Activated CD4-positive, alpha-beta T cell treated with anti-CD3 and anti-CD28 coated beads, Interleukin-2, amount 50 U/mL, for 48 hours (primary cell): Measurements from ENCODE around the gene SASH1.

Experiments
- DNase-seq, 2 experiments: peaks; one replicate each; pipeline ENCODE4 v3.0.0-alpha.2; 2020

The SASH1 gene

GRCh38 chr6:148406579-148407371 lies 64.1 kb downstream of the SASH1 start:
- DNase-seq: no peak

DNA sequence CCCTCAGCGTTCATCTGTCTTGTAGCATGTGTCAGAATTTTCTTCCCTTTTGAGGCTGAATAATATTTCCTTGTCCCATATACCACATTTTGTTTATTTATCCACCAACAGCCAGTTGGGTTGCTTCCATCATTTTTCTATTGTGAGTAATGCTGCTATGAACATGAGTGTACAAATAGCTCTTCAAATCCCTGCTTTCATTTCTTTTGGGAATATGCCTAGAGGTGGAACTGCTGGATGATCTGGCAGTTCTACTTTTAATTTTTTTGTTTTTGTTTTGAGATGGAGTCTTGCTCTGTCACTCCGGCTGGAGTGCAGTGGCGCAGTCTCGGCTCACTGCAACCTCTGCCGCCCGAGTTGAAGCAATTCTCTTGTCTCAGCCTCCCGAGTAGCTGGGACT lies 64.7 kb downstream of the SASH1 start:
- DNase-seq: no peak

- no peak for DNase-seq
Observed at GRCh38 chr6:148413321-148414091, 70.9 kb downstream of the SASH1 start.

DNA sequence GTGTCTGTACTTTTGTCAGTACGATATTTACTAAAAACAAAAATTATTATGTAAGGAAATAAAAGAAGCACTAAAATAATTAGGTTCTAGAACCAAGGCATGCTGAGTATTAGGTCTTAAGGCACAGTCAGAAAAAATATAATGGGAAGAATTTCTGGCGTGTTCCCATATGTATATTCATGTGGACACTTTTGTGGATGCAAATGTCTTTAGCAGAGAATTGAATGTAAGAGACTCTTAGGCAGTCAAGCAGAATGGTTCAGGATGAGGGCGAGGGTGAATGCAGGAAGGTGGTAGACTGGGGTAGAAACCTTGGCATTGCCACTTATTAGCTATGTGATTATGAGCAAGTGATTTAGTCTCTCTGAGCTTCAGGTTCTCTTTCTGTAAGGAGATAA lies 71.5 kb downstream of the SASH1 start:
- DNase-seq: no peak

DNA sequence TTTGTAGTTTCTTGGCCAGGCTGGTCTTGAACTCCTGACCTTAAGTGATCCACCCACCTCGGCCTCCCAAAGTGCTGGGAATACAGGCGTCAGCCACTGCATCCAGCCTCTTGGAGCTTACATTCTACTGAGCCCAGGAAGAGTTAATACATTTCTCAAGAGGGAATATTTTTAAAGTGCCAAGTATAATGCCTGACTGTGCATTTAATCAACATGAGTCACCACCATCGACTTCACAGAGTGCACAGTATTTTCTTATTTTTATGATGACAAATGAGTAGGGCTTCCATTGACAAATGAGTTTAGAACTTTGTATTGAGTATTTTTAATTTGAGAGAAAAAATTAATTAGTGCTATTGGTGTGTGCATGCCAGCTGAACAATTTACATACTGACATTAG lies 72.2 kb downstream of the SASH1 start:
- DNase-seq: no peak

GRCh38 chr6:148415511-148416260 lies 73.0 kb downstream of the SASH1 start:
- no peak for DNase-seq

GRCh38 chr6:148416330-148416965 lies 73.8 kb downstream of the SASH1 start:
- no peak for DNase-seq

DNA sequence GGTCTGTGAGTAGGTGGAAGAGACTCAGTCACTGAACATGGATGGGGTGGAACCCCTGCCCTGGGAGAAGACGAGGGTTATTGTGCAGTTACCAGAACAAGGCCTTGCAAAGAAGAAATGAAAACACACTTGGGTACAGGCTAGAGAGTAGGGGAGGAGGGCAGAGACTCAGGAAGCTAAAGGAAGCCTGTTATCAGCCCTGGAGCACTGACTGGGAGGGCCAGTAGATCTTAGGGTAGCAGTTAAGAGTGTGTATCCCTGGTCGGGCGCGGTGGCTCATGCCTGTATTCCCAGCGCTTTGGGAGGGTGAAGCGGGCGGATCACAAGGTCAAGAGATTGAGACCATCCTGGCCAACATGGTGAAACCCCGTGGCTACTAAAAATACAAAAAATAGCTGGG lies 74.4 kb downstream of the SASH1 start:
- no peak for DNase-seq

GRCh38 chr6:148419430-148419829 lies 76.8 kb downstream of the SASH1 start:
- no peak for DNase-seq

- DNase-seq: no peak
Observed at GRCh38 chr6:148422085-148422484, 79.4 kb downstream of the SASH1 start.

- DNase-seq: no peak
Observed at GRCh38 chr6:148423133-148423532, 80.5 kb downstream of the SASH1 start.

- DNase-seq: no peak
Observed at GRCh38 chr6:148423601-148424270, 81.1 kb downstream of the SASH1 start.

DNA sequence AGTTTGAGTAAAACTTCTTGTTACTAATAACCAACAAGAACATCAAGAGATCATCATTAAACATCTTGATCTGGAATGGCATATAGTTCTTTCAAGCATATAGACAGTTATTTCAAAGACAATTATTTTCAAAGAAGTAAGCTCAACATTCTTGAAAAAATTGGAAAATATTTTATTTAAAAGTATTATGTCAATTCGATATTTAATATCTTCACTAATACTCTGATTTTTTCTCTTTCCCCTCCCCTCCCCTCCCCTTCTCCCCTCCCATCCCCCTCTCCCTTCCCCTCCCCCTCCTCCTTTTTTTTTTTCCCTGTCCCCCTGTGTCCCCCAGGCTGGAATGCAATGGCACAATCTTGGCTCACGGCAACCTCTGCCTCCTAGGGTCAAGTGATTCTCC lies 82.8 kb downstream of the SASH1 start:
- DNase-seq: no peak

DNA sequence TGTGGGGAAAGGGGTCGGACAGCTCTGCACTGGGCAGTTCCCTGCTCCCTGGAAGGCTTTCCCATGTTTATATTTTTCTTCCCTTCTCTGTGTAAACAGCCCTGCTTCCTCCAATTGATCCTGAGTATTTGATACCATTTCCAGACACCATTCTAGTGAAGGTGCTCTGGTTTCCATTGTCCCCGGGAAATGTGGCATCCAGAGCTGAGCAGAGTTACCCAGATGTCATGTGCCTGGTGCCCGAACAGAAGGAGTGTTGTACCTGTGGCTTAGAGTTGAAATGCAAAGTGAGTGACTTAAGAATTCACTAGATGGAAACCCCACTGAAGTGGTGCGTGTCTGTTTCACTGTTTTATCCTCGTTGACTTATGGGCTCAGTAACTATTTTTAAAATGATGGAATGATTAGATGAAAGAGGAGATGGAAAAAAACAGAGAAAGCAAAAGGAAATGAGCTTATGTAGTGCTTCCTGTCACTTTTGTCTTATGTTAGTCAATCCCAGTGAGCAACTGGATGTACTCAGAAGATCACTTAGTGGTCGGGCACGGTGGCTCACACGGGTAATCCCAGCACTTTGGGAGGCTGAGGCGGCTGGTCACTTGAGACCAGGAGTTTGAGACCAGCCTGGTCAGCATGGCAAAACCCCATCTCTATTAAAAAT lies 83.8 kb downstream of the SASH1 start:
- DNase-seq: no peak

- no peak for DNase-seq
Observed at GRCh38 chr6:148427333-148427732, 84.7 kb downstream of the SASH1 start.

DNA sequence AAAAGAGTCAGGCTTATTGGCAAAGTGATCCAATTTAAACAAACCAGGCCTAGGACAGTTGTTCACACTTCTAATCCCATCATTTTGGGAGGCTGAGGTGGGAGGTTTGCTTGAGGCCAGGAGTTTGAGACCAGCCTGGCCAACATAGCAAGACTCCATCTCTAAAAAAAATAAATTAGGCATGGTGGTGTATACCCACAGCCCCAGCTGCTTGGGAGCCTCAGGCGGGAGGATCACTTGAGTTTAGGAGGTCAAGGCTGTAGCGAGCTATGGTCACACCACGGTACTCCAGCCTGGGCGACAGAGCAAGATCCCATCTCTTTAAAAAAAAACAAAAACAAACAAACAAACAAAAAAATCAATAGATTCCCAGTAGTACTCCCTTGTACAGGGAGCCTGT lies 86.8 kb downstream of the SASH1 start:
- no peak for DNase-seq

GRCh38 chr6:148430897-148431296 lies 88.3 kb downstream of the SASH1 start:
- DNase-seq: no peak

GRCh38 chr6:148431413-148431812 lies 88.8 kb downstream of the SASH1 start:
- DNase-seq: no peak

DNA sequence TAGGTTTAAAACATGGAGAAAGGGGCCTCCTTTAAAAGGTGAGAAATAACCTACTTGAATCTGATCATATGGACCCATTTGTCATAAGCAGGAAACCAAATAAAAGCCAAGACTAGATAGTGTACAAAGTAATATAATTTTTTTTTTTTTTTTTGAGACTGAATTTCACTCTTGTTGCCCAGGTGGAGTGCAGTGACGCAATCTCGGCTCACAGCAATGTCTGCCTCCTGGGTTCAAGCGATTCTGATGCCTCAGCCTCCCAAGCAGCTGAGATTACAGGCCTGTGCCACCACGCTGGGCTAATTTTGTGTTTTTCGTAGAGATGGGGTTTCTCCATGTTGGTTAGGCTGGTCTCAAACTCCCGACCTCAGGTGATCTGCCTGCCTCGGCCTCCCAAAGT lies 89.2 kb downstream of the SASH1 start:
- DNase-seq: no peak

DNA sequence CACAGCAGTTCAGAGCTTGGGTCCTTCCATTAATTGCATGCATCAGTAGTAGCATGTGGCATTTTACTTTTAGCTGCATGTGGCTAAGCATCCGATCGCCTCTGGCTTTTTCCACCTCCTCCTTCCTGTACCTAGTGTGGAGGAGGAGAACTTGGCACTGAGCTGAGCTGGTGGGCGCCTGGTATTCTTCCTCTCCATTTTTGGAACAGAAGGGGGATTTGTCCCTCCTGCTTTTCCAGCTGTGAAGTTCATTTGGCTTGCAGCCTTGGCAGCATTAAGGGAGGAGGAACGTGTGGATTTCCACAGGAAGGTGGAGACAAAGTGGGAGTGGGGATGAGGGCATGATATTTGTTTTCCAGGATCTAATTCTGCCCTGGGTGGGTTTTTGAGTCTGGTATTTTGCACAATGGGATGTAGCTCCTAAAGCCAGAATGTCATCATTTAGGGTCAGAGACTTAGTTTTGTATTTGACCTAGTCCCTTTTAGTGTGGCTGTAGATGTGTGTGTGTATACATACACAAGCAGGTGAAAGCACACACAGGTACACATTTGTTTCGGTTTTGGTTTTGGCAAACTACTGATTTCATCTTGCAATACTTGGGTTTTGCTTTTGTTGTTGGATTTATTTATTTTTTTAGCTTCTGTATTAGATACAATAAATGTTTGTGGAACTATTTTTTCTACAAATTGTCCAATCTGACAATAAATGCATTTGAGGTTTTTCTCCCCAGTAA lies 90.0 kb downstream of the SASH1 start:
- no peak for DNase-seq

DNA sequence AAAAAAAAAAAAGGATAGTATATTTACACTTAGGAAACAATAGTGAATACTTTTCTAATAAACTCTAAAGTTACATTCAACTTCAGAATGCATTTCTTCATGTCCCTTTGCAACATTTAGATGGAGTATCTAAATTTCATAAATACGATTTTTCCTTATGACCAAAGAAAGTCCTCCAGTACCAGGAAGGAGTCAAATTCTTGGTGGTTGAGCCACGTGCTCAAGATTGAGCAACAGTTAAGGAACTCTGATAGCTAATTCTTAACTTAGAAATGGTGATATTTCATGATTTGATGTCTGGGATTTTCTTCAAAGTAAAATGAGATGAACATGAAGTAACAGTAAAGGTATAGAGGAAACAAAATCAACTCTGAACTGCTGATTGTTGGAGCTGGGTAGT lies 92.7 kb downstream of the SASH1 start:
- DNase-seq: no peak
